GM23338 (cell line): ENCODE measurements around the gene DRC7. TPM values are rescaled to one million over a fixed set of nuclear protein-coding genes. Genes with fewer than 3 reads are reported as not detected.

Source experiments
- ATAC-seq: fragments of 200-7000 bp; cut with Tn5 transposase; 3 replicates; pipeline ENCODE4 v1.9.1; 2020
- DNase-seq: peaks from one replicate; pipeline ENCODE4 v3.0.0-alpha.2; 2015; ENCODE audit warnings: low spot score
- H2AFZ ChIP-seq: fragments of 200-600 bp; sonication (generic); 2 replicates; pipeline ENCODE4 v1.8.0; 2016; ENCODE audit warnings: antibody characterized with exemption, mild to moderate bottlenecking, moderate library complexity
- H3F3A ChIP-seq: fragments of 200-600 bp; sonication (generic); replicated peaks from 2 replicates; pipeline ENCODE4 v1.8.0; 2017; ENCODE audit warnings: antibody characterized with exemption, mixed run types, low read depth
- H3K27ac ChIP-seq: fragments of 200-600 bp; sonication (generic); 2 replicates; pipeline ENCODE4 v1.6.1; 2016; ENCODE audit warnings: low read depth
- H3K27me3 ChIP-seq: fragments of 200-600 bp; sonication (generic); 2 replicates; pipeline ENCODE4 v1.8.0; 2016; ENCODE audit warnings: mild to moderate bottlenecking, mixed run types, moderate library complexity; ENCODE audit not compliant: insufficient read depth
- H3K36me3 ChIP-seq: fragments of 200-600 bp; sonication (generic); 2 replicates; pipeline ENCODE4 v1.8.0; 2016; ENCODE audit warnings: mild to moderate bottlenecking; ENCODE audit not compliant: insufficient read depth
- H3K4me1 ChIP-seq: fragments of 200-600 bp; sonication (generic); 2 replicates; pipeline ENCODE4 v1.8.0; 2016; ENCODE audit warnings: mild to moderate bottlenecking, moderate library complexity; ENCODE audit not compliant: insufficient read depth
- H3K4me2 ChIP-seq: fragments of 200-600 bp; sonication (generic); 2 replicates; pipeline ENCODE4 v1.7.1; 2017; ENCODE audit warnings: mixed run types
- H3K4me3 ChIP-seq: fragments of 200-600 bp; sonication (generic); 2 replicates; pipeline ENCODE4 v1.6.1; 2016; ENCODE audit warnings: mixed run types
- H3K79me2 ChIP-seq: fragments of 200-600 bp; sonication (generic); replicated peaks from 2 replicates; pipeline ENCODE4 v1.8.0; 2017; ENCODE audit warnings: mild to moderate bottlenecking; ENCODE audit not compliant: insufficient read depth
- H3K9me2 ChIP-seq: fragments of 200-600 bp; sonication (generic); 2 replicates; pipeline ENCODE4 v1.8.0; 2017; ENCODE audit not compliant: insufficient read depth
- H4K20me1 ChIP-seq: fragments of 200-600 bp; sonication (generic); replicated peaks from 2 replicates; pipeline ENCODE4 v1.8.0; 2017; ENCODE audit warnings: mild to moderate bottlenecking; ENCODE audit not compliant: insufficient read depth
- H3K27ac Mint-ChIP-seq: 2 replicates; pipeline ENCODE4 v1.8.0; 2020; ENCODE audit warnings: inconsistent platforms, mild to moderate bottlenecking, moderate library complexity, mixed read lengths
- H3K27me3 Mint-ChIP-seq: 3 replicates; pipeline ENCODE4 v1.8.0; 2022; ENCODE audit warnings: low read depth, mild to moderate bottlenecking, moderate library complexity, mixed read lengths, inconsistent platforms; ENCODE audit not compliant: insufficient read depth, poor library complexity
- H3K36me3 Mint-ChIP-seq: 3 replicates; pipeline ENCODE4 v1.8.0; 2021; ENCODE audit warnings: low read depth, mild to moderate bottlenecking, inconsistent platforms, moderate library complexity, mixed read lengths
- H3K4me1 Mint-ChIP-seq: 3 replicates; pipeline ENCODE4 v1.8.0; 2020; ENCODE audit warnings: mild to moderate bottlenecking, inconsistent platforms, mixed read lengths
- H3K4me3 Mint-ChIP-seq: 3 replicates; pipeline ENCODE4 v1.8.0; 2021; ENCODE audit warnings: moderate library complexity, mild to moderate bottlenecking, inconsistent platforms, mixed read lengths
- H3K9me3 Mint-ChIP-seq: 3 replicates; pipeline ENCODE4 v1.8.0; 2020; ENCODE audit warnings: moderate library complexity, mild to moderate bottlenecking, inconsistent platforms, mixed read lengths
- CREB1 ChIP-seq: fragments of 250-450 bp; sonication (Bioruptor Pico); IDR thresholded peaks from 2 replicates; pipeline ENCODE4 v1.5.0; 2020; ENCODE audit warnings: low read depth, mild to moderate bottlenecking, moderate library complexity
- CTCF ChIP-seq, 2 experiments: fragments of 200-600 bp in 1 of 2; sonication (generic) in 1 of 2; conservative IDR thresholded peaks; 2 replicates each; pipeline versions ENCODE4 v1.5.1 to v1.6.1; 2016 to 2017; ENCODE audit warnings: antibody characterized with exemption in 2 of 2, low read depth in 2 of 2, mild to moderate bottlenecking in 2 of 2, moderate library complexity in 1 of 2
- ETS1 ChIP-seq: IDR thresholded peaks from 2 replicates; pipeline ENCODE4 v1.6.1; 2016; ENCODE audit warnings: antibody characterized with exemption
- EZH2 ChIP-seq: fragments of 200-600 bp; sonication (generic); IDR thresholded peaks from one replicate; pipeline ENCODE4 v1.8.0; 2017; ENCODE audit warnings: antibody characterized with exemption, mild to moderate bottlenecking, low read depth; ENCODE audit not compliant: unreplicated experiment
- EZH2phosphoT487 ChIP-seq: fragments of 200-600 bp; sonication (generic); IDR thresholded peaks from one replicate; pipeline ENCODE4 v1.8.1; 2018; ENCODE audit warnings: antibody characterized with exemption; ENCODE audit not compliant: unreplicated experiment
- NANOG ChIP-seq: IDR thresholded peaks from 2 replicates; pipeline ENCODE4 v1.6.1; 2016; ENCODE audit warnings: antibody characterized with exemption, borderline replicate concordance
- REST ChIP-seq: IDR thresholded peaks from one replicate; pipeline ENCODE4 v1.6.1; 2018; ENCODE audit warnings: antibody characterized with exemption; ENCODE audit not compliant: unreplicated experiment
- STAT1 ChIP-seq: IDR thresholded peaks from one replicate; pipeline ENCODE4 v1.6.1; 2016; ENCODE audit warnings: antibody characterized with exemption; ENCODE audit not compliant: unreplicated experiment
- ZNF114 ChIP-seq: fragments of 250-450 bp; sonication (Bioruptor Pico); IDR thresholded peaks from 2 replicates; pipeline ENCODE4 v1.5.0; 2020; ENCODE audit warnings: mild to moderate bottlenecking, moderate library complexity
- ZNF331 ChIP-seq: fragments of 250-450 bp; sonication (Bioruptor Pico); IDR thresholded peaks from 2 replicates; pipeline ENCODE4 v1.5.0; 2020; ENCODE audit warnings: low read depth, mild to moderate bottlenecking, moderate library complexity
- polyA plus RNA-seq: library from polyadenylated mRNA; unstranded; fragments of >200 nt; fragmentation: Nextera tagmentation; extraction: Ambion mirVana; gene quantifications from 2 replicates; pipeline ENCODE4 v1.2.1, GENCODE V29; 2016
- total RNA-seq: library from RNA; depleted of rRNA; stranded (reverse); fragments of >200 nt; shearing (Covaris generic); gene quantifications from 2 replicates; pipeline ENCODE4 v1.2.3, GENCODE V29; 2014
- TF ChIP-seq, protein P1 (sequence below): fragments of 250-450 bp; sonication (Bioruptor Pico); IDR thresholded peaks from 2 replicates; pipeline ENCODE4 v1.5.0; 2020; ENCODE audit warnings: mild to moderate bottlenecking, moderate library complexity

DRC7 gene
- total and polyA plus RNA-seq, 2 experiments from 2014 or later = not detected

- TF ChIP-seq, protein P1, sequence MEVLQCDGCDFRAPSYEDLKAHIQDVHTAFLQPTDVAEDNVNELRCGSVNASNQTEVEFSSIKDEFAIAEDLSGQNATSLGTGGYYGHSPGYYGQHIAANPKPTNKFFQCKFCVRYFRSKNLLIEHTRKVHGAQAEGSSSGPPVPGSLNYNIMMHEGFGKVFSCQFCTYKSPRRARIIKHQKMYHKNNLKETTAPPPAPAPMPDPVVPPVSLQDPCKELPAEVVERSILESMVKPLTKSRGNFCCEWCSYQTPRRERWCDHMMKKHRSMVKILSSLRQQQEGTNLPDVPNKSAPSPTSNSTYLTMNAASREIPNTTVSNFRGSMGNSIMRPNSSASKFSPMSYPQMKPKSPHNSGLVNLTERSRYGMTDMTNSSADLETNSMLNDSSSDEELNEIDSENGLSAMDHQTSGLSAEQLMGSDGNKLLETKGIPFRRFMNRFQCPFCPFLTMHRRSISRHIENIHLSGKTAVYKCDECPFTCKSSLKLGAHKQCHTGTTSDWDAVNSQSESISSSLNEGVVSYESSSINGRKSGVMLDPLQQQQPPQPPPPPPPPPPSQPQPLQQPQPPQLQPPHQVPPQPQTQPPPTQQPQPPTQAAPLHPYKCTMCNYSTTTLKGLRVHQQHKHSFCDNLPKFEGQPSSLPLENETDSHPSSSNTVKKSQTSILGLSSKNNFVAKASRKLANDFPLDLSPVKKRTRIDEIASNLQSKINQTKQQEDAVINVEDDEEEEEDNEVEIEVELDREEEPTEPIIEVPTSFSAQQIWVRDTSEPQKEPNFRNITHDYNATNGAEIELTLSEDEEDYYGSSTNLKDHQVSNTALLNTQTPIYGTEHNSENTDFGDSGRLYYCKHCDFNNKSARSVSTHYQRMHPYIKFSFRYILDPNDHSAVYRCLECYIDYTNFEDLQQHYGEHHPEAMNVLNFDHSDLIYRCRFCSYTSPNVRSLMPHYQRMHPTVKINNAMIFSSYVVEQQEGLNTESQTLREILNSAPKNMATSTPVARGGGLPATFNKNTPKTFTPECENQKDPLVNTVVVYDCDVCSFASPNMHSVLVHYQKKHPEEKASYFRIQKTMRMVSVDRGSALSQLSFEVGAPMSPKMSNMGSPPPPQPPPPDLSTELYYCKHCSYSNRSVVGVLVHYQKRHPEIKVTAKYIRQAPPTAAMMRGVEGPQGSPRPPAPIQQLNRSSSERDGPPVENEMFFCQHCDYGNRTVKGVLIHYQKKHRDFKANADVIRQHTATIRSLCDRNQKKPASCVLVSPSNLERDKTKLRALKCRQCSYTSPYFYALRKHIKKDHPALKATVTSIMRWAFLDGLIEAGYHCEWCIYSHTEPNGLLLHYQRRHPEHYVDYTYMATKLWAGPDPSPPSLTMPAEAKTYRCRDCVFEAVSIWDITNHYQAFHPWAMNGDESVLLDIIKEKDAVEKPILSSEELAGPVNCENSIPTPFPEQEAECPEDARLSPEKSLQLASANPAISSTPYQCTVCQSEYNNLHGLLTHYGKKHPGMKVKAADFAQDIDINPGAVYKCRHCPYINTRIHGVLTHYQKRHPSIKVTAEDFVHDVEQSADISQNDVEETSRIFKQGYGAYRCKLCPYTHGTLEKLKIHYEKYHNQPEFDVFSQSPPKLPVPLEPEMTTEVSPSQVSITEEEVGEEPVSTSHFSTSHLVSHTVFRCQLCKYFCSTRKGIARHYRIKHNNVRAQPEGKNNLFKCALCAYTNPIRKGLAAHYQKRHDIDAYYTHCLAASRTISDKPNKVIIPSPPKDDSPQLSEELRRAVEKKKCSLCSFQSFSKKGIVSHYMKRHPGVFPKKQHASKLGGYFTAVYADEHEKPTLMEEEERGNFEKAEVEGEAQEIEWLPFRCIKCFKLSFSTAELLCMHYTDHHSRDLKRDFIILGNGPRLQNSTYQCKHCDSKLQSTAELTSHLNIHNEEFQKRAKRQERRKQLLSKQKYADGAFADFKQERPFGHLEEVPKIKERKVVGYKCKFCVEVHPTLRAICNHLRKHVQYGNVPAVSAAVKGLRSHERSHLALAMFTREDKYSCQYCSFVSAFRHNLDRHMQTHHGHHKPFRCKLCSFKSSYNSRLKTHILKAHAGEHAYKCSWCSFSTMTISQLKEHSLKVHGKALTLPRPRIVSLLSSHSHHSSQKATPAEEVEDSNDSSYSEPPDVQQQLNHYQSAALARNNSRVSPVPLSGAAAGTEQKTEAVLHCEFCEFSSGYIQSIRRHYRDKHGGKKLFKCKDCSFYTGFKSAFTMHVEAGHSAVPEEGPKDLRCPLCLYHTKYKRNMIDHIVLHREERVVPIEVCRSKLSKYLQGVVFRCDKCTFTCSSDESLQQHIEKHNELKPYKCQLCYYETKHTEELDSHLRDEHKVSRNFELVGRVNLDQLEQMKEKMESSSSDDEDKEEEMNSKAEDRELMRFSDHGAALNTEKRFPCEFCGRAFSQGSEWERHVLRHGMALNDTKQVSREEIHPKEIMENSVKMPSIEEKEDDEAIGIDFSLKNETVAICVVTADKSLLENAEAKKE = no peak
- no peak for TF ChIP-seq CTCF (conservative IDR thresholded peaks at IDR 0.05; ENCODE audit: low read depth in 2 of 2)
Measured at GRCh38 chr16:57725976-57726375, 31.4 kb downstream of the DRC7 start (continued).

GRCh38 chr16:57726433-57726947 lies 31.9 kb downstream of the DRC7 start:
- no peaks in the 10 kb centered on the region for H3F3A ChIP-seq
- H3K9me2 ChIP-seq = no peaks in the 10 kb centered on the region
- DNase-seq (no peak), ATAC-seq (no peak)
- H3K36me3 Mint-ChIP-seq = no peaks in the 10 kb centered on the region
- no peak overlapping the region for H3K4me3 Mint-ChIP-seq
- no peak overlapping the region for H3K27ac Mint-ChIP-seq
- H3K4me1 Mint-ChIP-seq = no peaks in the 10 kb centered on the region
- H3K4me2 ChIP-seq = no peak overlapping the region
- H3K79me2 ChIP-seq = no peaks in the 10 kb centered on the region
- no peaks in the 10 kb centered on the region for H3K36me3 ChIP-seq
- H3K4me3 ChIP-seq = no peak overlapping the region
- H3K27me3 Mint-ChIP-seq = peaks cover 7% of the 10 kb centered on the region
- no peak overlapping the region for H3K27ac ChIP-seq
- H3K4me1 ChIP-seq = no peaks in the 10 kb centered on the region
- H3K9me3 Mint-ChIP-seq = no peaks in the 10 kb centered on the region
- no peaks in the 10 kb centered on the region for H4K20me1 ChIP-seq
- no peaks in the 10 kb centered on the region for H3K27me3 ChIP-seq
- no peak overlapping the region for H2AFZ ChIP-seq
- TF ChIP-seq ZNF331 (CRISPR knock-in tag) (no peak), NANOG (no peak), EZH2 (no peak), ZNF114 (no peak), REST (no peak), EZH2phosphoT487 (no peak), ETS1 (no peak), STAT1 (no peak), CREB1 (no peak)
